ENCODE results near the gene RAB3IP.

DNA sequence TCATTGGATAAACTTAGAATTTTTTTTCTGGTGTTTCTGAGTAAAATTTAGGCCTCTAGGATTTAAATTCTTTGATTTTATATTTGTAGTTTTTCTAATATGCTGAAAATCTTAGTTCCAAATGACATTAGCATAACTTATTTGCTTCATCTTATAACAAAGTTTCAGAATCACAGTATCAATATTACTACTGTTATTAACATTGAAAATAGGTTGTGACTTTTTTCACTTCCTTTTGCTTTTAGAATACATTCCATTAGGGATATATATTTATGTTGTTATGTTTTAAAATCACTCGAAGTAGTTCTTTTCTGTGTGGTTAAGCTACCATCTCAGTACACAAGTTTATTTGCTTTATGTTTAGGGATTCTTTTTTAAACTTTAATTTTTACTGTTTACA, 12.8 kb downstream of the RAB3IP start:
- TF ChIP-seq, protein P1, sequence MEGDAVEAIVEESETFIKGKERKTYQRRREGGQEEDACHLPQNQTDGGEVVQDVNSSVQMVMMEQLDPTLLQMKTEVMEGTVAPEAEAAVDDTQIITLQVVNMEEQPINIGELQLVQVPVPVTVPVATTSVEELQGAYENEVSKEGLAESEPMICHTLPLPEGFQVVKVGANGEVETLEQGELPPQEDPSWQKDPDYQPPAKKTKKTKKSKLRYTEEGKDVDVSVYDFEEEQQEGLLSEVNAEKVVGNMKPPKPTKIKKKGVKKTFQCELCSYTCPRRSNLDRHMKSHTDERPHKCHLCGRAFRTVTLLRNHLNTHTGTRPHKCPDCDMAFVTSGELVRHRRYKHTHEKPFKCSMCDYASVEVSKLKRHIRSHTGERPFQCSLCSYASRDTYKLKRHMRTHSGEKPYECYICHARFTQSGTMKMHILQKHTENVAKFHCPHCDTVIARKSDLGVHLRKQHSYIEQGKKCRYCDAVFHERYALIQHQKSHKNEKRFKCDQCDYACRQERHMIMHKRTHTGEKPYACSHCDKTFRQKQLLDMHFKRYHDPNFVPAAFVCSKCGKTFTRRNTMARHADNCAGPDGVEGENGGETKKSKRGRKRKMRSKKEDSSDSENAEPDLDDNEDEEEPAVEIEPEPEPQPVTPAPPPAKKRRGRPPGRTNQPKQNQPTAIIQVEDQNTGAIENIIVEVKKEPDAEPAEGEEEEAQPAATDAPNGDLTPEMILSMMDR (IDR thresholded peaks at IDR 0.05; ENCODE audit: low read depth, low read length): no peak
- no peak for TF ChIP-seq EZH2phosphoT487 (IDR thresholded peaks at IDR 0.05; ENCODE audit: low read depth)

All from OCI-LY3 (cell line).